HepG2 (cell line): Measurements from ENCODE around the gene SH3GL1.

ENCODE experiments used
- ASH2L ChIP-seq: fragments of 300-600, 200-600 bp; sonication (generic); IDR thresholded peaks from 2 replicates; pipeline ENCODE4 v1.7.0; 2017; ENCODE audit warnings: low read depth, mild to moderate bottlenecking, moderate library complexity, mixed read lengths, low read length; ENCODE audit not compliant: insufficient read length
- CTCF ChIP-seq: sonication (generic); formaldehyde crosslinking; IDR thresholded peaks from 2 replicates; pipeline ENCODE4 v1.5.0; 2020; ENCODE audit warnings: mild to moderate bottlenecking, missing genetic modification reagents, moderate library complexity
- MAX ChIP-seq: IDR thresholded peaks from 2 replicates; pipeline ENCODE4 v1.6.1; 2012; ENCODE audit warnings: inconsistent platforms
- MYC ChIP-seq: sonication (generic); formaldehyde crosslinking; IDR thresholded peaks from 2 replicates; pipeline ENCODE4 v1.9.0; 2021; ENCODE audit warnings: missing genetic modification reagents, borderline replicate concordance
- PBX3 ChIP-seq: sonication (generic); formaldehyde crosslinking; IDR thresholded peaks from 2 replicates; pipeline ENCODE4 v1.8.1; 2023; ENCODE audit warnings: missing genetic modification reagents, inconsistent platforms, borderline replicate concordance
- RAD51 ChIP-seq: fragments of 450-650 bp; IDR thresholded peaks from 2 replicates; pipeline ENCODE4 v1.6.1; 2016; ENCODE audit warnings: borderline replicate concordance
- ZNF235 ChIP-seq: sonication (generic); formaldehyde crosslinking; IDR thresholded peaks from 2 replicates; pipeline ENCODE4 v1.8.1; 2023; ENCODE audit warnings: mild to moderate bottlenecking, missing genetic modification reagents, borderline replicate concordance
- ZNF629 ChIP-seq: sonication (generic); formaldehyde crosslinking; conservative IDR thresholded peaks from 2 replicates; pipeline ENCODE4 v1.5.0; 2020; ENCODE audit warnings: missing genetic modification reagents

GRCh38 chr19:4357921-4358326 lies 42.4 kb downstream of the SH3GL1 start:
- no peak for TF ChIP-seq RAD51
- no peak for TF ChIP-seq ZNF235
- no peak for TF ChIP-seq PBX3 (CRISPR knock-in tag)
- TF ChIP-seq CTCF = no peak
- no peak for TF ChIP-seq MAX
- TF ChIP-seq ZNF629 (CRISPR knock-in tag) = no peak
- no peak for TF ChIP-seq ASH2L
- TF ChIP-seq MYC (CRISPR knock-in tag) = no peak
